ENCODE measurements around the gene OR6C68. TPM values are rescaled to one million over a fixed set of nuclear protein-coding genes. Genes with fewer than 3 reads are reported as not detected.
"Not testable (repeated sequence)": the region's sequence is repeated elsewhere in the genome, so short reads cannot be mapped to it uniquely, and the experiment has no call there.

OR6C68 gene
- total and polyA plus RNA-seq, 2 experiments from 2014 or later = not detected

- Histone ChIP-seq H3K27ac (no peak overlapping the region), H3K4me1 (ENCODE audit: insufficient read depth) (no peaks in the 10 kb centered on the region), H4K20me1 (ENCODE audit: insufficient read depth, poor library complexity, severe bottlenecking) (no peaks in the 10 kb centered on the region), H2AFZ (no peak overlapping the region), H3K4me2 (no peak overlapping the region), H3K36me3 (replicated peaks; ENCODE audit: insufficient read depth, low read depth) (no peaks in the 10 kb centered on the region), H3K9me3 (ENCODE audit: low read depth) (no peaks in the 10 kb centered on the region), H3K9me2 (replicated peaks; ENCODE audit: insufficient read depth) (no peaks in the 10 kb centered on the region), H3K79me2 (no peaks in the 10 kb centered on the region), H3K4me3 (no peak overlapping the region), H3K27me3 (no peaks in the 10 kb centered on the region)
- TF ChIP-seq EZH2 (IDR thresholded peaks at IDR 0.05; ENCODE audit: borderline replicate concordance) = no peak
- TF ChIP-seq CTCF (IDR thresholded peaks at IDR 0.05; ENCODE audit: poor library complexity) = no peak
- no peak for TF ChIP-seq EZH2phosphoT487 (IDR thresholded peaks at IDR 0.05; ENCODE audit: low read depth, severe bottlenecking, unreplicated experiment)
- DNase-seq (ENCODE audit: low spot score) = no peak
- 61% methylated on average over 2 of the region's 2 CpGs for WGBS (ENCODE audit: low lambda C conversion rate, missing lambda C conversion rate)
Measured at GRCh38 chr12:55469291-55469690, 22.9 kb upstream of the OR6C68 start.

DNA sequence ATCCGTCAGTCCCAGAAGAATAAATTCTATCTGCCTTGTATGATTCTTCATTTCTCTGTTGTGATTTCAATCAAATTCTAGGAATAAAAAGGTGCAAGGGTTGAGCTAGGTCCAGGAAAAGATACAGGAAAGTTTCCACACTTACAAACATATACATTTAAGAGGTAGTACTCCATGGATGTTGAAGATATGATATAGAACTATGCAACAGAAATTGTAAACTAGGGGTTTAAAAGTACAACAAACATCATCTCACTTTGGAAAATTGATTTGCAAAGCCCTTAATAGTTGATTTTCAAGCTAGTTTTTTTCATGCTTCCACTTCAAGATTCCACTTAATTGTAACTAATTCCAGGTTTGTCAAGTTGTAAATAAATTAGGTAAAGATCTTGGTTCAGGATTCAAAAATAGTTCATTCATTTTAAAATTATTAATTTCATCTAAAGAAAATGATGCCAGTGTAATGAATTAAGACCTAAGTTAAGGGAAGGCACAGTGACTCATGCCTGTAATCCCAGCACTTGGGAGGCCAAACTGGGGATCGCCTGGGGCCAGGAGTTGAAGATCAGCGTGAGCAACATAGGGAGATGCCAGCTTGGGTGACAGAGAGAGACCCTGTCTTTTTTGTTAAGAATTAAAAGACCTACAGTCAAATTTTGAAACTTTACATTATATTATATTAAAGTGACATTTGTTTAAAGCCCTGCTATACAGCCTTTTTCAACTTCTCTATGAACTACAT is 21.9 kb upstream of the OR6C68 start, which contains the start of gene OR6C70:
TSS of gene OR6C70 (minus strand) at position 51 of the 742 bp plus-strand sequence. CDS start at position 51, 0 bp downstream.
- no peak for DNase-seq (ENCODE audit: low spot score)
- no peaks in the 10 kb centered on the region for H3K79me2 ChIP-seq
- H3K27me3 ChIP-seq = no peaks in the 10 kb centered on the region
- WGBS (ENCODE audit: low lambda C conversion rate, missing lambda C conversion rate) = 72% methylated on average over 3 of the region's 3 CpGs
- no peaks in the 10 kb centered on the region for H3K36me3 ChIP-seq (replicated peaks; ENCODE audit: insufficient read depth, low read depth)
- no peaks in the 10 kb centered on the region for H3K4me1 ChIP-seq (ENCODE audit: insufficient read depth)
- H3K4me2 ChIP-seq = no peak within 1 kb of the TSS
- H3K9me3 ChIP-seq (ENCODE audit: low read depth) = no peaks in the 10 kb centered on the region
- no peak within 1 kb of the TSS for H3K4me3 ChIP-seq
- H4K20me1 ChIP-seq (ENCODE audit: insufficient read depth, poor library complexity, severe bottlenecking) = no peaks in the 10 kb centered on the region
- no peak within 1 kb of the TSS for H3K27ac ChIP-seq
- TF ChIP-seq EZH2 (IDR thresholded peaks at IDR 0.05; ENCODE audit: borderline replicate concordance) = no peak
- TF ChIP-seq CTCF (IDR thresholded peaks at IDR 0.05; ENCODE audit: poor library complexity) = no peak
- no peak for TF ChIP-seq EZH2phosphoT487 (IDR thresholded peaks at IDR 0.05; ENCODE audit: low read depth, severe bottlenecking, unreplicated experiment)
- H2AFZ ChIP-seq = no peak within 1 kb of the TSS
- H3K9me2 ChIP-seq (replicated peaks; ENCODE audit: insufficient read depth) = no peaks in the 10 kb centered on the region

DNA sequence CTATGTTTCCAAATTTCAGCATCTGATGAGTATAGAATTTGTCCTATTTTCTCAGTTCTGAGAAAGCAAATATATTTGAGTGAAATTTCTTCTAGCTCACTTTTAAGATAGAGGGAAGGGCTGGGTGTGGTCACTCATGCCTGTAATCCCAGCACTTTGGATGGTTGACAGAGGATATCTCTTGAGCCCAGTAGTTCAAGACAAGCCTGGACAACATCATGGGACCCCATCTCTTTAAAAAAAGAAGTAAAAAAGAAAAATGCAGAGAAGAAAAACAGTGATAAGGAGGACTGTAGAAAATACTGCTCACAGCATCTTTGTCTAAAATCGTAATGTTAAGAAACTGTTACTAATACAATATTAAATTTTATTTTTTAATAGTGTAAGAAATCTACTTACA is 19.9 kb upstream of the OR6C68 start:
- Histone ChIP-seq H3K27ac (no peak overlapping the region), H3K9me3 (ENCODE audit: low read depth) (no peaks in the 10 kb centered on the region), H2AFZ (no peak overlapping the region), H3K36me3 (replicated peaks; ENCODE audit: insufficient read depth, low read depth) (no peaks in the 10 kb centered on the region), H3K79me2 (no peaks in the 10 kb centered on the region), H3K4me1 (ENCODE audit: insufficient read depth) (no peaks in the 10 kb centered on the region), H3K4me2 (no peak overlapping the region), H3K4me3 (no peak overlapping the region), H3K9me2 (replicated peaks; ENCODE audit: insufficient read depth) (no peaks in the 10 kb centered on the region), H3K27me3 (no peaks in the 10 kb centered on the region), H4K20me1 (ENCODE audit: insufficient read depth, poor library complexity, severe bottlenecking) (no peaks in the 10 kb centered on the region)
- 76% methylated on average over 1 of the region's 1 CpG for WGBS (ENCODE audit: low lambda C conversion rate, missing lambda C conversion rate)
- no peak for TF ChIP-seq CTCF (IDR thresholded peaks at IDR 0.05; ENCODE audit: poor library complexity)
- no peak for TF ChIP-seq EZH2 (IDR thresholded peaks at IDR 0.05; ENCODE audit: borderline replicate concordance)
- no peak for TF ChIP-seq EZH2phosphoT487 (IDR thresholded peaks at IDR 0.05; ENCODE audit: low read depth, severe bottlenecking, unreplicated experiment)
- DNase-seq (ENCODE audit: low spot score) = no peak

GRCh38 chr12:55479136-55479535 is 13.0 kb upstream of the OR6C68 start:
- not testable (repeated sequence) for H3K79me2 ChIP-seq; H3K27ac ChIP-seq; H3K4me2 ChIP-seq; H3K9me2 ChIP-seq (replicated peaks; ENCODE audit: insufficient read depth); H3K9me3 ChIP-seq (ENCODE audit: low read depth); H4K20me1 ChIP-seq (ENCODE audit: insufficient read depth, poor library complexity, severe bottlenecking); H3K4me1 ChIP-seq (ENCODE audit: insufficient read depth); DNase-seq (ENCODE audit: low spot score); H3K36me3 ChIP-seq (replicated peaks; ENCODE audit: insufficient read depth, low read depth); H3K4me3 ChIP-seq; H3K27me3 ChIP-seq; H2AFZ ChIP-seq
- 100% methylated on average over 2 of the region's 29 CpGs for WGBS (ENCODE audit: low lambda C conversion rate, missing lambda C conversion rate)

DNA sequence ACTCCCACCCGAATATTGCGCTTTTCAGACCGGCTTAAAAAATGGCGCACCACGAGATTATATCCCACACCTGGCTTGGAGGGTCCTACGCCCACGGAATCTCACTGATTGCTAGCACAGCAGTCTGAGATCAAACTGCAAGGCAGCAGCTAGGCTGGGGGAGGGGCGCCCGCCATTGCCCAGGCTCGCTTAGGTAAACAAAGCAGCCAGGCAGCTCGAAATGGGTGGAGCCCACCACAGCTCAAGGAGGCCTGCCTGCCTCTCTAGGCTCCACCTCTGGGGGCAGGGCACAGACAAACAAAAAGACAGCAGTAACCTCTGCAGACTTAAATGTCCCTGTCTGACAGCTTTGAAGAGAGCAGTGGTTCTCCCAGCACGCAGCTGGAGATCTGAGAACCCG is 7.9 kb upstream of the OR6C68 start:
- H2AFZ ChIP-seq; H3K4me1 ChIP-seq (ENCODE audit: insufficient read depth); H3K9me2 ChIP-seq (replicated peaks; ENCODE audit: insufficient read depth); H3K9me3 ChIP-seq (ENCODE audit: low read depth); H3K4me3 ChIP-seq; H4K20me1 ChIP-seq (ENCODE audit: insufficient read depth, poor library complexity, severe bottlenecking); H3K79me2 ChIP-seq; H3K36me3 ChIP-seq (replicated peaks; ENCODE audit: insufficient read depth, low read depth); DNase-seq (ENCODE audit: low spot score); H3K4me2 ChIP-seq; H3K27ac ChIP-seq; H3K27me3 ChIP-seq: not testable (repeated sequence)
- WGBS (ENCODE audit: low lambda C conversion rate, missing lambda C conversion rate) = 57% methylated on average over 11 of the region's 13 CpGs

Measured in hepatocyte (in vitro differentiated cells).